Bone marrow (tissue), 2 donors: Measurements from ENCODE around the gene A1BG.
"Not testable (repeated sequence)": the region's sequence is repeated elsewhere in the genome, so short reads cannot be mapped to it uniquely, and the experiment has no call there.

Experiments
- DNase-seq, 2 donors: peaks; one replicate each; lab custom pipeline; 2025; lab: John Stamatoyannopoulos, UW

A1BG gene

DNA sequence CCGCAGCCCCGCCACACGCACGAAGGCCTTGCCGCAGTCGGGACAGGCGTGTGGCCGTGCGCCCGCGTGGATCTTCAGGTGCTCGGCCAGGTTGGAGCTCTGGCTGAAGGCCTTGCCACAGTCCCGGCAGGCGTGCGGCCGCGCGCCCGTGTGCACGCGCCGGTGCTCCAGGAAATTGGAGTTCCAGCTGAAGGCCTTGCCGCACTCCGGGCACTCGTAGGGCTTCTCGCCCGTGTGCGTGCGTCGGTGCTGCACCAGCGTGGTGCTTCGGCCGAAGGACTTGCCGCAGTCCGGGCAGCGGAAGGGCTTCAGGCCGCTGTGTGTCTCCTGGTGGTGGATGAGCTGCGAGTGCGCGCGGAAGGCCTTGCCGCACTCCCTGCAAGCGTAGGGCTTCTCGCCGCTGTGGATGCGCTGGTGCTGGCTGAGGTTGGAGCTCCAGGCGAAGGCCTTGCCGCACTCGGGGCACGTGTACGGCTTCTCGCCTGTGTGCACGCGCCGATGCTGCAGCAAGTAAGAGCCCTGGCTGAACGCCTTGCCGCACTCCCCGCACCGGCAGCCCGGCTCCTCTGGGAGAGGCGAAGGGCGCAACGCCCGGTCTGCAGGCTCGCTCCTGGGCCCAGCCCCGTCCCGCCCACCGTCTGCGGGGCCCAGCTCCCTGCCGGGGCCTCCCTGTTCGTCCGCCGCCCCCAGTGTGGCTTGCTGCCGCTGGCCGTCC lies 3.6 kb upstream of the A1BG start:
- no peak for DNase-seq

DNA sequence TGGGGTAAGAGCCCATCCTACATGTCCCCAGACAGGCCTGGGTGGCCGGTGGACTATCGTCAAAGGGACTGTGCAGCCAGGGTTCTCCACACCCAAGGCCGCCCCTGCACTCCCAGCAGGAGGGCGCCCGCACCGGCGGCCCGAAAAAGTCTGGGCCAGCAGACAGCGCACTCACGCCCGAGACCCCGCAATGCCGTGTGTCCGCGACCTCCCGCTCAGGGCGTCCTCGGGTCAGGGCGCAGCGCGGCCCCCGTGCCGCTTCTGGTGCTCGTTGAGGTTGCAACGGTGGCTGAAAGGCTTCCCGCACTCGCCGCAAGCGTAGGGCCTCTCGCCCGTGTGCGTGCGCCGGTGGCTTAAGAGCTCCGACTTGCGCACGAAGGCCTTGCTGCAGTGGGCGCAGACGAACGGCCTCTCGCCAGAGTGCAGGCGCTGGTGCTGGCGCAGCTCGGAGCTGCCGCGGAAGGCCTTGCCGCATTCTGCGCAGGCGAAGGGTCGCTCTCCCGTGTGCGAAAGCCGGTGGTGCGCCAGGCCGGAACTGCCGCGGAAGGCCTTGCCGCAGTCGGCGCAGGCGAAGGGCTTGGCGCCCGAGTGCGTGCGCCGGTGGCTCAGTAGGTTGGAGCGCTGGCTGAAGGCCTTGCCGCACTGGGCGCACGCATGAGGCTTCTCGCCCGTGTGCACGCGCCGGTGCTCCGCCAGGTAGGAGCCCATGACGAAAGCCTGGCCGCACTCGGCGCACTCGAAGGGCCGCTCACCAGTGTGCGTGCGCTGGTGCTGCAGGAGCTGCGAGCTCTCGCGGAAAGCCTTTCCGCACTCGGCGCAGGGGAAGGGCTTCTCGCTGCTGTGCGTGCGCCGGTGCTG lies 2.8 kb upstream of the A1BG start:
- DNase-seq = no peak

DNA sequence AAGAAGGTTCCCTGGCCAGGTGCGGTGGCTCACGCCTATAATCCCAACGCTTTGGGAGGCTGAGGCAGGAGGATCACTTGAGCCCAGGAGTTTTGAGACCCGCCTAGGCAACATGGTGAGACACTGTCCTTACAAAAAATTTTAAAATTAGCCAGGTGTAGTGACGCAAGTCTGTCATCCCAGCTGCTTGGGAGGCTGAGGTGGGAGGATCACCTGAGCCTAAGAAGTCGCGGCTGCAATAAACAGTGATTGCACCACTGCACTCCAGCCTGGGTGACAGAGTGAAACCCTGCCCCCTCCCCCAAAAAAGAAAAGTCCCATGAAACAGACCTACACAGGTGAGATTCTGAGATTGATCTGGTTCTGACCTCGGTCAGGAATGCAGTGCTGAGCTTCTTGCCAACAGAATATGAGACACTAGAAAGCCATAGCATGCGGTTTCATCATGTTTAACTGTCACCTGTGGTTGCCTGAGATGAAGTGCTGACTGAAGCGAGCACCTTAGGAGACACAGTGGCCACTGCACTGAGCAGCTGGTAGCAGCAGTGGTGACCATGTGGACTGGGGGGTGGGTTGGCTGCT lies 2.0 kb upstream of the A1BG start:
- no peak for DNase-seq

DNA sequence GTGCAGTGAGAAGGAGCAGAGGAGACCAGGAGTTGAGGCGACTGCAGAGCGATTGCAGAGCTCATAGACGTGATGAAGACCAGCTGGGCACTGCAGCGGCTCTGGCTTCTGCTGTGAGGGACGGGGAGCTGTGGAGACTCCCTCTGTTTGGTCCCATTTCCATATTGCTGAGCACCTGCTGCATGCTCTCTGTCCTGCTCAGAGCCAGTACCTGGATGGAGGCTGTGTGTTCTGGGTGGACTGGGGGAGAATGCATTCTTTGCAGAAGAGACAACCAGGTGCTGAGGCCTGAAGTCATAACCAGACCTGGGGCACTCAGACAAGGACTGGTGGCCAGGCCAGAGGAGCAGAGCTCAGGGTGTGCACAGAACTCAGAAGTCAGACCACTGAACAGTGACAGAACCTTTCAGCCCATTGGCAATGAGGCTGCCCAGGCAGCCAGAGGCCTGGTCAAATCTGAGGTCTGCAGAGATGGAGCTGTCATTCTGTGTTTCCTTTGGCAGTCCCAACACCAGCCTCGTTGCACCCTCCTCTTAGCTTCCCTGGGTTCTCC lies 1.3 kb upstream of the A1BG start:
- DNase-seq = no peak

DNA sequence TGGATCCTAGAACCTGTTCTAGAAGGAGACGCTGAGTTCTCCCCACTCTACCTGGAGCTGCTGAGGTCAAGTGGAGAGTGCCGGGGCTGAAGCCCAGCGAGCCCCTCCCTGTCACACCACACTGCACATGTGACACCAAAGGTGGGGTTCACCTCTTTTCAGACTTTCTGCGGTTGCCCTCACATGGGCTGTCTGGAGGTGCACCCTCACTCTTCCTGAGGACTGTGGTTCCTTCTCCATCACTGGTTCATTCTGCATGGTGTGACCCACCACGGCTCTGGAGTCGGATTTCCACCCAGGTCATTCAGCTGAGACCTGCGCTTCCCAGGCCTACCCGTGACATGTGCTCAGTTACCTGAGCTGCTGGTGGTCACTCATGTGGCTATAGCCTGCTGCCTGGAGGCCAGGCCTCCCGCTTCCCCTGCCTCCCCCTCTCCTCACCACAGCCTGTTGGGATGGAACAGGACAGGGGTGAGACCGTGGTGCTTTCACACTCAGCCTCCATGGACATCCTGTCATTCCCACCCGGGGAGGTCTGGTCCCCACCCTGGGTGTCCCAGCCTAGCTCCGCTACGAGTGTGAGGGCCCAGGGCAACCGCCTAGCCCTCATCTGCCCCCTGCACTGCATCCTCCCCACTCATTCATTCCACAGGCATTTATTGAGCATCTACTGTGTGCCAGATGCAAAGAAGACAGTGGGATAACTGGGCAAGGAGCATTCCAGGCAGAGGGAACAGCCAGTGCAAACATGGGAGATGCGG lies 605 bp upstream of the A1BG start:
- no peak for DNase-seq

DNA sequence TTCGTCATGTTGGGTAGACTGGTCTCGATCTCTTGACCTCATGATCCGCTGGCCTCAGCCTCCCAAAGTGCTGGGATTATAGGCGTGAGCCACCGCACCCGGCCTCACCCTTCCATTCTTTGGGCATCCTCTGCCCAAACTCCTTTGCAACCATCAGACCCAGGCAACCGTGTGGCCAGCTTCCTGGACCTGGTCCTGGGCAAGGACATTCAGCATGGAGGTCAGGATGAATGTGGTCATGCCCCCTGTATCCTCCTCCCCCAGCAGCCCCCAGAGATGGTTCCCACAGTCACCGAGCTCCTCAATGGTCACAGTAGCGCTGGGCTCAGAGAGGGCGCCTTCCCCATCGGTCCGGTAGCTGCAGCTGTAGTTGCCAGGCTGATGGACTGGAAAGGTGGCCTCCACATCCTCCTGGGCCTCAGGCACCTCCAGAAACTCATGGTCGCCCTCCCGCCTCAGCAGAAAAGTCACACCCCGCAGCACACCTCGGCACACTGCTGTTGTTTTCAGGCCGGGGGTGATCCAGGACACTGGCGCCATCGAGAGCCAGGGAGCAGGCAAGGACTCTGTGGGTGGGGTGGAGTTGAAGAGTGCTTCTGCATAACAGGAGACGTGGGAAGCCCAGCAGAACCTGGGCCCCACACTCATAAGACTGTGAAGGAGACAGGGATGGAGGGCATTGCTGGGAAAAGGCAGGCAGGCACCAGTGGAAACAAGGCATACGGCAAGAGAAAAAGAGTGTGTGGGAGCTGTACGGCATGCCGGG lies 1.1 kb downstream of the A1BG start:
- no peak for DNase-seq

DNA sequence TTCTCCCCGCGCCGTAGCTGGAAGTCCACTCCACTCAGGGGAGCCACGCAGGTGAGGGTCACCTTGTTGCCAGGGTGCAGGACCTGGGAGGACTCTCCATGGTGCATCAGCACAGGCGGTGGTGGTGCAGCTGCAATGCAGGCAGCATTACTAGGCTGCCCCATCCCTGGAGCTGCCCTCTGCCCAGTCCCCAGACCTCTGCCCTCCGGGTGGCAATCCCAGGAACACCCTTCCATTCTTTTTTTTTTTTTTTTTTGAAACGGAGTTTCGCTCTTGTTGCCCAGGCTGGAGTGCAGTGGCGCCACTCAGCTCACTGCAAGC lies 1.8 kb downstream of the A1BG start:
- no peak for DNase-seq

DNA sequence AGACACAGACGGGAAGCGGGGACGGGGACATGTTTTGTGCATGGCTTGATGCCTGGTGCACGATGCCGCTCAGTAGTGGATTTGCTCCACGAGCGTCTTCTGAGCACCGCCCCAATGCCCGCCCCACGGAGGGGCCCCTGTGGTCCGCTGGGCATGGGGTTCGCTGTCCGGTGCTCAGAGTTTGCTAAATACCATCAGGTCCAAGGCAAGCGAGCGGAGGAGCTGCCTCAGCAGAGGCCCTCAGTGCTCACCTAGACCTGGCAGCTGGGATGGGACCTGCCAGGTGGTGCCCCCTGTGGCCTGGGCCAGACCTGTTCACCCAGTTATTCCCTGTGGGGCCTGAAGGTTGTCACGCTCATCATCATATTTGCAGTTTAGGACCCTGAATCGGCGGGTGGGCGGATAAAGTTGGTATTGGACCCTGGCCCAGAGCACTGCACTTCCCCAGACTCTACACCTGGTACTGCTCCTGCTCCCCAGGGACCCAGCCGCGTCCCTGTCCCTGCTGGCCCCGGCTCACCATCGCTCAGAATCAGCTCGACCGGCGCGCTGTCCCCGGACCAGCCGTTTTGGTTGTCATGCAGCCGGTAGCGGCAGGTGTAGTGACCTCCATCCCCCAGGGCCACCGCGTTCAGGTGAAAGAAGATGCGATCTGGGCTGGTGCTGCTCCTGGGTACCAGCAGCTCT lies 2.3 kb downstream of the A1BG start:
- DNase-seq = no peak

DNA sequence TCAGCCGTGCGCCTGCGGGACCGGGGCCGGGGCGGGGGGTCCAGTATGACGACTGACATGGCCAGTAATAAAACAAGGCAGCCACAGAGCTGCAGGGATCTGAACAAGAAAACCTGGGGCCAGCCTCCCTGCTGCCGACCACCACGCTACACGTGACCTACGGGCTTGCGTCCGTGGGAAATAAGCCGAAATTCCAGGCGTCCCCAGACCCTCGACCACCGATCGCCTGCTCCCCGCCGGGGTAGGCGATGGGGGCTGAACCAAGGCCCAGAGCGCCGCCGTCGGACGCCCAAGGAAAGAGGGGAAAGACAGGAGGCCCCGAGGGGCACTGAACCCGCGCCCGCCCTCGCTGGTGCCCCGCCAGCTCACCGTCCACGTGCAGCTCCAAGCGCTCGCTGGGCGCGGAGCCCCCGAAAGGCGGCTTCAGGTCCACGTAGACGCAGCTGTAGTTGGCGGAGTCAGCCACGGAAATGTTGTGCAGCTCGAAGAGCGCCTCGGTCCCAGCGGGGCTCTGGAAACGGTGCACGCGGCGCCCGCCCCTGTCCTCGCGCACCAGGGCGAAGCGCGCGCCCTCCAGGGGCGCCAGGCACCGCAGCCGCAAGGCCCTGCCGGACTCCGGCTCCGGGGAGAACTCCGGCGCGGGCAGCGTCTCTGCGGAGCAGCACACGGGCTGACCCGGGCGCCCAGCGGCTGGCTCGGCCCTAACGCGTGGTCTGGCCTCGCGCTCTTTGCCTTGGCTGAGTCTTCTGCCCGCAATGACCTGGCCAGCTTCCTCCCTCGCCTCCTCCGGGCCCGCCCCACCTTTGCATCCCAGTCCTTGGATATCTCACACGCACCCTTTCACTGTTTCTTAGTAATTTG lies 3.1 kb downstream of the A1BG start:
- no peak for DNase-seq

DNA sequence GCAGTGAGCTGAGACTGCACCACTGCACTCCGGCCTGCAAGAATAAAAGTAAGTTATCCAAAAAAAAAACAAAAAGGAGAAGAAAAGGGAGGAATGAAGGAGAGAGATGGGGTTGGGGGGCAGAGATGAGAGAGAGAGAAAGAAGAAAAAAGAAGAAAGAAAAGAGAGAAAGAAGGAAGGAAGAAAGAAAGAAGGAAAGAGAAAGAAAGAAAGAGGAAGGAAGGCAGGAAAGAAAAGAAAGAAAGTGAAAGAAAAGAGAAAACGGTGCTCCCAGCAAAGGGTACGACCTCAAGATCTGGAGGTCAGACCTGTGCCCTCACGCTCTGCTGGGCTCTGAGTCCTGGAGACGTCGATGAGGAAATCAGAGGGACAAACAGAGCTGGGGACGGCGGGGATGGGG lies 3.7 kb downstream of the A1BG start:
- no peak for DNase-seq

DNA sequence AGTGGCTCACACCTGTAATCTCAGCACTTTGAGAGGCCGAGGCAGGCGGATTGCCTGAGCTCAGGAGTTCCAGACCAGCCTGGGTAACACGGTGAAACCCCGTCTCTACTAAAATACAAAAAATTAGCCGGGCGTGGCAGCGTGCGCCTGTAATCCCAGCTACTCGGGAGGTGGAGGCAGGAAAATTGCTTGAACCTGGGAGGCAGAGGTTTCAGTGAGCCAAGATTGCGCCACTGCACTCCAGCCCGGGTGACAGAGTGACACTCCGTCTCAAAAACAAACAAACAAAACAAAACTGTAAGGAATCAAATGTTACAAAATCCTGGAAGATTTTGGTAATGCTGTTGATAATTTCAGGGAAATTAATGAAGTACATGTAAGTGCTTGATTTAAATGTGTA lies 5.2 kb downstream of the A1BG start:
- not testable (repeated sequence) for DNase-seq

DNA sequence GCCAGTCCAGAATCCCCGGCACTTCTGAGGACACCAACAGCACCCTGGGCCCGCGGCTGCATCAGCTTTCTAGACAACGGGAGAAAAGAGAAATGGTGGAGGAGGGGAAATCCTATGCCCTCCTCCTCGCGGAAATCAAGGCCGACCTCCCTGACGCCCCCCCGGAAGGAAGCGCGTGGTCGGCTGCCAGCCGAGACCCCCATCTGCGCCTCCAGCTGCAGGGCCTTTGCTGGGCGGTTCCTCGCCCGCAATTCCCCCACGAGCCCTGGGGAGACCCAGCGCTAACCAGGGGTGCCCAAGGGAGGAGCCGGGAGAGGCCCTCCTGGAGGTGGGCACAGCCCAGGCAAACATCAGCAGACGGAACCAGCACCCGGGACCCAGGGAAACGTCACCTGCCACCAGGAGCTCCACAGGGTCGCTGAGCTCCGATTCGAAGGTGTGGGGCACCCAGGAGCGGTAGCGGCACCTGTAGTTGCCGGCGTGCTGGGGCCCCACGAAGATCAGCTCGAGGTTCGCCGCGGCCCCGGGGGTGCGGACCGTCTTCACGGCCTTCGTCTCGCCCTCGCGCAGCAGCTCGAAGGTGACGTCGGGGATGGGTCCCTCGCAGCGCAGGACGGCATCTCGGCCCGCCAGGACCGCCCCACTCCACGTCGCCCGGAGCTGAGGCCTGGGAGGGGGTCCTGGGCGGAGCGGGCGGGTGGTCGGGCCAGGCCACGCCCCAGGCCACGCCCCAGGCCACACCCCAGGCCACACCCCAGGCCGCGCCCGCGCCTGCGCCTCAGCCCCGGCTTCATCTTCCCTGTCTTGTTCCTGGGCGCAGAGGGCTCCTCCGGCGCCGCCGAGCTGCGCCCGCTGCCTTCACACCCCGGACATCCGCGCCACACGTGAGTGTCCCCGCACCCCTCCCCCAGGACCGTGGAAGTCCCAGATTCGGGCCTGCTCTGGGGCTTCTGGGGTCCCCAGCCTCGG lies 6.0 kb downstream of the A1BG start:
- peak; percentile 19 to 76 for DNase-seq

DNA sequence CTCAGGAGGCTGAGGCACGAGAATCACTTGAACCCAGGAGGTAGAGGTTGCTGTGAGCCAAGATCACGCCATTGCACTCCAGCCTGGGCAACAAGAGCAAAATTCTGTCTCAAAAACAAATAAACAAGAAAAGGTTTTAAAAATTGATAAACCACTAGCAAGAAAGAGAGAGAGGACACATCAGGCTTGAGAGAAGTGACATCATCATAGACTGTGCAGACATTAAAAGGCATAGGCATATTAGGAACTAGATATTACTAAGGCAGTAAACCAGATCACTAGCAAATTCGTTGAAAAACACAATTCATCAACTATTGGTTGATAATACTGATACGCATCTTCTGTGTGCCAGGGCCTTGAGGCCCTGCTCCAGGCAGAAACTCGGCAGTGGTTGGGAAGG lies 7.7 kb downstream of the A1BG start:
- no peak for DNase-seq

DNA sequence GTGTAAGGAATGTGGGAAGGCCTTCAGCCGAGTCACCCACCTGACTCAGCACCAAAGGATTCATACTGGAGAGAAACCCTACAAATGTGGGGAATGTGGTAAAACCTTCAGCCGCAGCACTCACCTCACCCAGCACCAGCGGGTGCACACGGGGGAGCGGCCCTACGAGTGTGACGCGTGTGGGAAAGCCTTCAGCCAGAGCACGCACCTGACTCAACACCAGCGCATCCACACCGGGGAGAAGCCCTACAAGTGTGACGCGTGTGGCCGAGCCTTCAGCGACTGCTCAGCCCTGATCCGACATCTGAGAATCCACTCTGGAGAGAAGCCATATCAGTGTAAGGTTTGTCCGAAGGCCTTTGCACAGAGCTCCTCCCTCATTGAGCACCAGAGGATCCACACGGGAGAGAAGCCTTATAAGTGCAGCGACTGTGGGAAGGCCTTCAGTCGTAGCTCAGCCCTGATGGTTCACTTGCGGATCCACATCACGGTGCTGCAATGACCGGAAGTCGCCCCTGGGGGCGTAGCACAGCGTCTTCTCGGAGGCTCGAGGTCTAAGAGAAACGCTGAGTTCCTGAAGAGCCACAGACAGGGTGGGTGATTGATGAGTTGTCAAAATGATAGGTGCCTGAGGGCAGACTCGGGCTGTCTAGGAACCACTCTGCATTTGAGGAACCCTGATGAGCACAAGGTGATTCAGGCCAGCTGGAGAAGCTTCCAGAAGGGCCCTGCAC lies 14.3 kb downstream of the A1BG start:
- no peak for DNase-seq

DNA sequence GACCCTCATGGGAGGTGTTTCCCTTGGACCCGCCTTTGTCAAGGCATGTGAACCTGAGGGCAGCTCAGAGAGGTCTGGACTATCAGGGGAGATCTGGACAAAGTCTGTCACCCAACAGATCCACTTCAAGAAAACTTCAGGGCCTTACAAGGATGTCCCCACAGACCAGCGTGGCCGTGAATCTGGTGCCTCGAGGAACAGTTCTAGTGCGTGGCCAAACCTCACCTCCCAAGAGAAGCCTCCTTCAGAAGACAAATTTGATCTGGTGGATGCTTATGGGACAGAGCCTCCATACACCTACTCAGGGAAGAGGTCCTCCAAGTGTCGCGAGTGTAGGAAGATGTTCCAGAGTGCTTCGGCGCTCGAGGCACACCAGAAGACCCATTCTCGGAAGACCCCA lies 15.0 kb downstream of the A1BG start:
- DNase-seq = no peak

DNA sequence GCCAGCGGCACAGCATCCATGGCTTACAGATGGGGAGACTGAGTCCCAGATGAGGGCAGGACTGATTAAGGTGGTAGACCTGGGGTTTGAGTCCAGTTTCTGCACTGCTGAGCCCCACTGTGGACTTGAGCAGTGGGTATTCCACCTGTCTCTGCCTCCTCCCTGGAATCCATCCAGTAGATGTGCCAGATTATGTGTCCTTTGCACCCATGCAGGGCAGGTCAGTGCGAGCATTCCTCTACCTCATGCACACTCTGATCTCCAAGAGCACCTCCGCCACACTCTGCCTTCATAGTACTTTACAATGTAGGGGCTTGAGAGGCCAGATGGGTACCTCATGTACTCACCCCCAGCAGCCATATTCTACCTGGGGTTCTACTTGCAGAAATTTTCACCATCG lies 16.5 kb downstream of the A1BG start:
- DNase-seq = no peak

DNA sequence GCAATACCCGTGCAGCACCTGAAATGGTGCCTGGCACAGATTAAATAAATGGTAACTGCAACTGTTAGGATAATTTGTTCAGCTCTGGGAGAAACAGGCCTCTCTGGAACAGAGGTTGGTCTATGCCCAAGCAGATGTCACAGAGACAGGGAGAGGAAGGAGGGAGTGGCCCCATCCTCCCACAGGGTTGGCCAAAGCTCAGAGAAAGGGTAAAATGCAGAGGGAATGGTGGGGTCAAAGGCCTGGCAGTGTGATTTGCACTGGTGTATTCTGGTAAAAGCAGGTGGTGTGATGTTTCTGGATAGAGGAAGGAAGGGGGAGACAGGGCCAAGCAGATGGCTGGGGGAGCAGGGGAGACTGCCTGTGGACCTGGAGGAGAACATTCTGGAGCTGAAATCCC lies 17.1 kb downstream of the A1BG start:
- no peak for DNase-seq

DNA sequence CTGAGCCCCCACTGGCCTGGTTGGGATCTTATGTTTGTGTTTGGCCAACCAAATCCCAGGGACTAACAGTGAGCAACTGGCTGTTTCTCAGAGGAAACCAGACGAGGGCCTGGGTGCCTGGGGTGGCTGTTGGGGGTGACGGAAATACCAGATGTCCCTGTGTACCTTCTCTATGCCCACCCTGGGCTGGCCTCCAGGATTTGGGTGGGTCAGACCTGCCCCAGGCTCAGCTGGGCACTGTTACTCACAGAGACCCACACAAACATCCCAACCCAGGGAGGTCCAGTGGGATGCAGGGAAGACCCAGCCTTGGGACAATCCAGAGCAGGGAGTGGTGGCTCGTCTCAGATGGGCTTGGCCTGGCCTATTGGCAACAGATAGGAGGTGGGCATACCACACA lies 17.7 kb downstream of the A1BG start:
- no peak for DNase-seq
